Measurements from ENCODE around the gene TMEM53. TPM values are rescaled to one million over a fixed set of nuclear protein-coding genes. Genes with fewer than 3 reads are reported as not detected.

The TMEM53 gene
- total RNA-seq, 2 donors from 2014 or later = 6.2 to 7.6 TPM

- ATAC-seq (no peak), DNase-seq (no peak)
- H3K4me1 ChIP-seq = no peaks in the 10 kb centered on the region
- intact Hi-C loops (cut with DNase I) = no loop called here
- no peaks in the 10 kb centered on the region for H3K27me3 ChIP-seq
- no peaks in the 10 kb centered on the region for H3K36me3 ChIP-seq (replicated peaks in 1 of 2; ENCODE audit: insufficient read depth in 1 of 2, low read depth in 2 of 2)
- 86 to 87% methylated on average over 4 of the region's 4 CpGs for WGBS, 2 donors
- no peak overlapping the region for H3K4me3 ChIP-seq
- no peak overlapping the region for H3K27ac ChIP-seq
- no peak for TF ChIP-seq CTCF (IDR thresholded peaks at IDR 0.05)
- no peak for TF ChIP-seq POLR2A (IDR thresholded peaks at IDR 0.05)
- H3K9me3 ChIP-seq = no peaks in the 10 kb centered on the region
Observed at GRCh38 chr1:44685218-44685617, 10.9 kb upstream of the TMEM53 start.

GRCh38 chr1:44684525-44684924 lies 10.2 kb upstream of the TMEM53 start:
- Histone ChIP-seq H3K36me3 (replicated peaks in 1 of 2; ENCODE audit: insufficient read depth in 1 of 2, low read depth in 2 of 2) (no peaks in the 10 kb centered on the region), H3K4me1 (no peaks in the 10 kb centered on the region), H3K27ac (no peak overlapping the region), H3K4me3 (no peak overlapping the region), H3K27me3 (no peaks in the 10 kb centered on the region), H3K9me3 (no peaks in the 10 kb centered on the region)
- intact Hi-C loops (cut with DNase I) = no loop called here
- ATAC-seq (no peak), DNase-seq (no peak)
- TF ChIP-seq POLR2A (IDR thresholded peaks at IDR 0.05) = no peak
- TF ChIP-seq CTCF (IDR thresholded peaks at IDR 0.05) = no peak
- 86 to 90% methylated on average over 1 of the region's 1 CpG for WGBS, 2 donors

GRCh38 chr1:44682883-44683265 lies 8.6 kb upstream of the TMEM53 start:
- H3K4me1 ChIP-seq = no peaks in the 10 kb centered on the region
- ATAC-seq (no peak), DNase-seq (no peak)
- intact Hi-C loops (cut with DNase I) = no loop called here
- no peaks in the 10 kb centered on the region for H3K36me3 ChIP-seq (replicated peaks in 1 of 2; ENCODE audit: insufficient read depth in 1 of 2, low read depth in 2 of 2)
- no peaks in the 10 kb centered on the region for H3K27me3 ChIP-seq
- no peak for TF ChIP-seq CTCF (IDR thresholded peaks at IDR 0.05)
- no peak for TF ChIP-seq POLR2A (IDR thresholded peaks at IDR 0.05)
- no peak overlapping the region for H3K4me3 ChIP-seq
- no peaks in the 10 kb centered on the region for H3K9me3 ChIP-seq
- no peak overlapping the region for H3K27ac ChIP-seq
- 83 to 100% methylated on average over 3 of the region's 3 CpGs for WGBS, 2 donors

- intact Hi-C loops (cut with DNase I) = no loop called here
- DNase-seq (no peak), ATAC-seq (no peak)
- 71 to 73% methylated on average over 14 of the region's 14 CpGs for WGBS, 2 donors
- Histone ChIP-seq H3K36me3 (replicated peaks in 1 of 2; ENCODE audit: insufficient read depth in 1 of 2, low read depth in 2 of 2) (no peaks in the 10 kb centered on the region), H3K27ac (no peak overlapping the region), H3K4me1 (peaks cover 4% of the 10 kb centered on the region), H3K27me3 (no peaks in the 10 kb centered on the region), H3K9me3 (no peaks in the 10 kb centered on the region), H3K4me3 (no peak overlapping the region)
- no peak for TF ChIP-seq CTCF (IDR thresholded peaks at IDR 0.05)
- TF ChIP-seq POLR2A (IDR thresholded peaks at IDR 0.05) = no peak
Observed at GRCh38 chr1:44681905-44682882, 7.9 kb upstream of the TMEM53 start.

GRCh38 chr1:44679468-44679867 lies 5.2 kb upstream of the TMEM53 start:
- ATAC-seq = no peak
- DNase-seq = no peak
- Histone ChIP-seq H3K4me3 (no peak overlapping the region), H3K4me1 (peaks cover 27% of the 10 kb centered on the region), H3K27ac (no peak overlapping the region), H3K36me3 (replicated peaks in 1 of 2; ENCODE audit: insufficient read depth in 1 of 2, low read depth in 2 of 2) (no peaks in the 10 kb centered on the region), H3K9me3 (no peaks in the 10 kb centered on the region), H3K27me3 (no peaks in the 10 kb centered on the region)
- no peak for TF ChIP-seq CTCF (IDR thresholded peaks at IDR 0.05)
- TF ChIP-seq POLR2A (IDR thresholded peaks at IDR 0.05) = no peak
- WGBS, 2 donors = 90 to 91% methylated on average over 5 of the region's 5 CpGs
- intact Hi-C loops (cut with DNase I) = no loop called here
